ENCODE measurements around the gene SCIN.
"Not testable (repeated sequence)": the region's sequence is repeated elsewhere in the genome, so short reads cannot be mapped to it uniquely, and the experiment has no call there.

The SCIN gene

GRCh38 chr7:12690041-12690878 lies 119.7 kb downstream of the SCIN start:
- DNase-seq: no peak

DNA sequence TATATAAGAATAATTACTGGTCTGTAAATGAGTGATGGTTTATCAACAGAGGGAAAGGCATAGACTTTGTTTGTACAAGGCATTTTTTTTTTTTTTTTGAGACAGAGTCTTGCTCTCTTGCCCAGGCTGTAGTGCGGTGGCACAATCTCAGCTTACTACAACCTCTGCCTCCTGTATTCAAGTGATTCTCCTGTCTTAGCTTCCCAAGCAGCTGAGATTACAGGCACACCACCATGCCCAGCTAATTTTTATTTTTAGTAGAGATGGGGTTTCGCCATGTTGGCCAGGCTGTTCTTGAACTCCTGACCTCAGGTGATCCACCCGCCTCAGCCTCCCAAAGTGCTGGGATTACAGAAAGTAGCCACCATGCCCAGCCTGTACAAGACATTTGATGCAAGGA lies 120.9 kb downstream of the SCIN start:
- not testable (repeated sequence) for DNase-seq

GRCh38 chr7:12692035-12692434 lies 121.5 kb downstream of the SCIN start:
- no peak for DNase-seq

GRCh38 chr7:12692479-12693259 lies 122.1 kb downstream of the SCIN start:
- DNase-seq: no peak

DNA sequence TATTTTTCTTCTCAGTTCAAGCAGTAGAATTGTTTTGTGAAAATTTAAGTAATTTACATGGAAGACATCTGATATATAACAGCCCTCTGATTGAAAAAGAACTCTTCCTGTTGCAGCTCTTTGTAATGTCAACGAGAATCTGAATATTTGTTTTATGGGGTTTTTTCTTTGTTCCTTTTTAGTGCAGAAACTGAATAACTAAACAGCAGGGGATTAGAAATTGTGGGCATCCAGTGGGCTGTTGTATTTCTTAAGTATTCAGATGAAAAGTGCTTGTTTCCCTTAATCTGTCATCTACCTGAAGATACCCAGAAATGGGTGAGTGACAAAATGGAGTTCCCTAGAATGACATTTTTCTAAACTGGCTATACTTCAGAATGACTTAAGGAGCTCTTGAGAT lies 124.3 kb downstream of the SCIN start:
- no peak for DNase-seq

- DNase-seq: no peak
These were observed 125.4 kb downstream of the SCIN start for GRCh38 chr7:12695965-12696364.

DNA sequence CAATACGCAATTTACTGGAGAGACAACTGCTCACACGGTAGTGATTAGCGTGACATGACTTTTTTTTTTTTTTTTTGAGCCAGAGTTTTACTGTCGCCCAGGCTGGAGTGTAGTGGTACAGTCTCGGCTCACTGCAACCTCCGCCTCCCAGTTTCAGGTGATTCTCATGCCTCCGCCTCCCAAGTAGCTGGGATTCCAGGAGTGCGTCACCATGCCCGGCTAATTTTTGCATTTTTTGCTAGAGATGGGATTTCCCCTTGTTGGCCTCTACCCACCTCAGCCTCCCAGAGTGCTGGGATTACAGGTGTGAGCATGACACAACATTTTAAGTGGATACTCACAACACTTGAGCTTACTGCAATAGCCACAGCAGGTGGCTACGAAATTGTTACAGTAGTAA lies 128.8 kb downstream of the SCIN start:
- DNase-seq: no peak

- DNase-seq: no peak
These were observed 130.9 kb downstream of the SCIN start for GRCh38 chr7:12701433-12701832.

DNA sequence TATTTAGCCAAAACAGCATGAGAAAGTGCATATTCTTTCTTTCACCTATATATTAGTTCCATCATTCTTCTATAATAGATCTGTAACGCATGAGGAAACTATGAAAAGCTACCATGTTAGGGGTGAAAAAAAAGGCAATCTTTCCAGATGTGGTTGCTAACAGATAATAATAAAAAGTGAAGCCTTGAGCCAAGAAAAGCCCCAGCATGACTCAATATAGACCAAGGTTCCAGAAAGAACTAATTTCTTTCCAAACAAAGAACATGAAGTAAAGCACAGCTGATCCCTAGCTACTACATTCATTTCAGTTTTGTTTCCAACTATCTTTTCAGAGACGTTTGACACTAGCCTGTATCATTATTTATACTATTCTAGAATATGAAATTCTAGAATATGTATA lies 133.4 kb downstream of the SCIN start:
- DNase-seq: no peak

- no peak for DNase-seq
These were observed 135.4 kb downstream of the SCIN start for GRCh38 chr7:12705878-12706277.

GRCh38 chr7:12706900-12707536 lies 136.5 kb downstream of the SCIN start:
- DNase-seq: no peak

- no peak for DNase-seq
These were observed 137.8 kb downstream of the SCIN start for GRCh38 chr7:12708314-12708713.
